CD4-positive, CD25-positive, alpha-beta regulatory T cell (primary cell): ENCODE measurements around the gene RNPEP. TPM values are rescaled to one million over a fixed set of nuclear protein-coding genes. Genes with fewer than 3 reads are reported as not detected.

ENCODE experiments used
- ATAC-seq, 2 donors: fragments of 150-1000 bp; cut with Tn5 transposase; one replicate each; pipeline ENCODE4 v1.10.0; 2021; ENCODE audit warnings: low read depth in 2 of 2, moderate number of reproducible peaks in 2 of 2, moderate library complexity in 1 of 2
- DNase-seq, 3 donors: peaks; one replicate each; pipeline versions ENCODE4 v3.0.0 to v3.0.0-alpha.2; 2012 to 2022; ENCODE audit warnings: mixed read lengths in 1 of 3
- H3K27ac ChIP-seq: one replicate; pipeline ENCODE4 v1.7.0; 2013; ENCODE audit warnings: mild to moderate bottlenecking, low read length; ENCODE audit not compliant: insufficient read depth, poor library complexity, severe bottlenecking
- H3K27me3 ChIP-seq: one replicate; pipeline ENCODE4 v1.7.0; 2013; ENCODE audit warnings: low read length; ENCODE audit not compliant: control insufficient read depth, insufficient read depth
- H3K36me3 ChIP-seq: one replicate; pipeline ENCODE4 v1.7.0; 2013; ENCODE audit warnings: mild to moderate bottlenecking, low read length, moderate library complexity; ENCODE audit not compliant: control insufficient read depth, insufficient read depth
- H3K4me1 ChIP-seq: 2 replicates; pipeline ENCODE4 v1.7.0; 2013; ENCODE audit warnings: mild to moderate bottlenecking, low read length; ENCODE audit not compliant: insufficient read depth, control insufficient read depth, poor library complexity, severe bottlenecking
- H3K4me3 ChIP-seq: one replicate; pipeline ENCODE4 v1.7.0; 2013; ENCODE audit warnings: low read depth, mild to moderate bottlenecking, low read length, moderate library complexity
- H3K9me3 ChIP-seq, 2 experiments: 1 replicate in 1 of 2; 2 replicates in 1 of 2; pipeline ENCODE4 v1.7.0; 2013; ENCODE audit warnings: low read length in 2 of 2, mild to moderate bottlenecking in 1 of 2, moderate library complexity in 1 of 2; ENCODE audit not compliant: control insufficient read depth in 2 of 2
- H3K27ac Mint-ChIP-seq, 3 donors: one replicate each; pipeline ENCODE4 v1.8.0; 2020 to 2022; ENCODE audit warnings: mild to moderate bottlenecking in 3 of 3, mixed read lengths in 3 of 3, moderate library complexity in 2 of 3
- H3K27me3 Mint-ChIP-seq: one replicate; pipeline ENCODE4 v1.8.0; 2022; ENCODE audit warnings: mild to moderate bottlenecking, mixed read lengths
- H3K36me3 Mint-ChIP-seq: one replicate; pipeline ENCODE4 v1.8.0; 2020; ENCODE audit warnings: mixed read lengths
- H3K4me1 Mint-ChIP-seq, 4 donors: one replicate each; pipeline ENCODE4 v1.8.0; 2020 to 2022; ENCODE audit warnings: mixed read lengths in 4 of 4, mild to moderate bottlenecking in 1 of 4
- H3K4me3 Mint-ChIP-seq, 4 donors: one replicate each; pipeline ENCODE4 v1.8.0; 2020 to 2022; ENCODE audit warnings: mild to moderate bottlenecking in 4 of 4, mixed read lengths in 4 of 4, moderate library complexity in 3 of 4
- H3K9me3 Mint-ChIP-seq, 7 donors: one replicate each; pipeline ENCODE4 v1.8.0; 2020 to 2022; ENCODE audit warnings: mixed read lengths in 7 of 7, mild to moderate bottlenecking in 3 of 7, moderate library complexity in 2 of 7
- polyA plus RNA-seq, 4 donors: library from polyadenylated mRNA; unstranded; fragments of 300-500 nt; fragmentation: Illumina TruSeq; gene quantifications; one replicate each; pipeline ENCODE4 v1.2.3, GENCODE V29; 2021
- total RNA-seq: library from RNA; stranded (reverse); gene quantifications from one replicate; pipeline ENCODE4 v1.2.3, GENCODE V29; 2022

The RNPEP gene
- total and polyA plus RNA-seq, 5 donors from 2014 or later = 29.8 to 51.2 (median 31.8) TPM

DNA sequence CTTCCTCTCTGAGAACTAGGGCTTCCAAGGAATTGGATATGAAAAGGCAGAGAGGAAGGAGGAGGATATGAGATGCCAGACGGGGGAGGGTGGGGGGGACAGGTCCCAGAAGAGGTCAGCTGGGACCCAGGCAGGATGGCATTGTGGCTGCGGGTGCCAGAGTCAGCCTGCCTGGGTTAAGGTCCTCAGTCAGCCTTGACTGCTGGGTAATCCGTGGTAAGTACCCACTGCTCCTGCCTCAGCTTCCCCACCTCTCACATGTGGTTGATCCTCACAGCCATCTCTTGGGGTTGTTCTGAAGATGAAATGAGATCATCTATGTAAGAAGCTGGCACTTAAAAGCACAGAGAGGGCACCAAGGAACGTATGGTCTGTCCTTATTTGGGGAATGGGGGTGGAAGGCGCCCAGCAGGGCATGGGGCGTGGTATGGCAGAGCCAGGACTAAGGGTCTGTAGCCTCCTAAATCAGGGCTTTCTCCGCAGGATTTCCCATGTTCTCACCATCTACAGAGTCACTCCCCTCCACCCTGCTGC, 51.8 kb downstream of the RNPEP start:
- Histone ChIP-seq H3K27ac (no peak overlapping the region), H3K36me3 (no peaks in the 10 kb centered on the region), H3K9me3 (no peaks in the 10 kb centered on the region), H3K4me3 (no peak overlapping the region), H3K27me3 (peaks cover 2% of the 10 kb centered on the region), H3K4me1 (no peaks in the 10 kb centered on the region)
- Mint-ChIP-seq H3K27me3 (peaks cover 8% of the 10 kb centered on the region), H3K27ac (no peak overlapping the region), H3K4me3 (no peak overlapping the region), H3K36me3 (no peaks in the 10 kb centered on the region), H3K9me3 (peaks cover 0 to 4% (median 0%) of the 10 kb centered on the region in 7 donors), H3K4me1 (no peaks in the 10 kb centered on the region)
- ATAC-seq (no peak), DNase-seq (no peak)

DNA sequence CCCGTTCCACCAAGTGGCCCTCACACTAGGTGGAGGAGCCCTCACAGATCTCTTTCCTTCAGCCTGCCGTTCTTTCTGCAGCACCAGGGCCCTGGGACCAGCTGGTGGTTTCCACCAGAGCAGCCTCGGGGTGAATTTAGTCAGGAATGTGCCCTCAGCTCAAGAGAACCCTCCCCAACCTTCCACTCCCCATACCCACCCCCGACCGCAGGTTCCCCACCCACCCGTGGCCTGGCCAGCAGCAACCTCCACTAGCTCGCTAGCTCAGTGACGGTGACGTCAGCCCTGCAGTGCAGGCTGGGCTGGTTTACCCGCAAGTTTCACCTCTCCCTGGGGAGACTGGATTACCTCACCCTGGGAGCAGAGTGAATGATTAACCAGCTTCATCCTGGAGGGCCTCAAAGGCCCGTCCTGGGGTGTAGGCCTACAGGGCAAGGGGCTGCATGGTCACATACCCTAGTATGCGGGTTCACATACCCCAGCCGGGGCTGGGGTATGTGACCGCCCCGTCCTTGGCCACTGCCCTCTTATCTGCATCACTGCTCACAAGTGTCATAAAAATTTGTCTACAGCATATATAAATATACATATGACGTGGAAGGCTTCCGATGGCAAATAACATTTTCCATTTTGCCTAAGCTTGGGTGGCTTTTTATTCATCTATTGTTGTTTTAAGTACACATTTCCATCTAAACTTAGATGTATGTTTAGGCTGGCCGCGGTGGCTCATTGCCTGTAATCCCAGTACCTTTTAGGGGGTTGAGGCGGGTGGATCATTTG, 52.4 kb downstream of the RNPEP start:
- Histone ChIP-seq H3K4me1 (no peaks in the 10 kb centered on the region), H3K4me3 (no peak overlapping the region), H3K27ac (no peak overlapping the region), H3K36me3 (no peaks in the 10 kb centered on the region), H3K9me3 (no peaks in the 10 kb centered on the region), H3K27me3 (peaks cover 2% of the 10 kb centered on the region)
- Mint-ChIP-seq H3K27ac (no peak overlapping the region), H3K4me1 (no peaks in the 10 kb centered on the region), H3K27me3 (peaks cover 7% of the 10 kb centered on the region), H3K36me3 (no peaks in the 10 kb centered on the region), H3K4me3 (no peak overlapping the region), H3K9me3 (peaks cover 0 to 4% (median 0%) of the 10 kb centered on the region in 7 donors)
- no peak for ATAC-seq
- no peak for DNase-seq

DNA sequence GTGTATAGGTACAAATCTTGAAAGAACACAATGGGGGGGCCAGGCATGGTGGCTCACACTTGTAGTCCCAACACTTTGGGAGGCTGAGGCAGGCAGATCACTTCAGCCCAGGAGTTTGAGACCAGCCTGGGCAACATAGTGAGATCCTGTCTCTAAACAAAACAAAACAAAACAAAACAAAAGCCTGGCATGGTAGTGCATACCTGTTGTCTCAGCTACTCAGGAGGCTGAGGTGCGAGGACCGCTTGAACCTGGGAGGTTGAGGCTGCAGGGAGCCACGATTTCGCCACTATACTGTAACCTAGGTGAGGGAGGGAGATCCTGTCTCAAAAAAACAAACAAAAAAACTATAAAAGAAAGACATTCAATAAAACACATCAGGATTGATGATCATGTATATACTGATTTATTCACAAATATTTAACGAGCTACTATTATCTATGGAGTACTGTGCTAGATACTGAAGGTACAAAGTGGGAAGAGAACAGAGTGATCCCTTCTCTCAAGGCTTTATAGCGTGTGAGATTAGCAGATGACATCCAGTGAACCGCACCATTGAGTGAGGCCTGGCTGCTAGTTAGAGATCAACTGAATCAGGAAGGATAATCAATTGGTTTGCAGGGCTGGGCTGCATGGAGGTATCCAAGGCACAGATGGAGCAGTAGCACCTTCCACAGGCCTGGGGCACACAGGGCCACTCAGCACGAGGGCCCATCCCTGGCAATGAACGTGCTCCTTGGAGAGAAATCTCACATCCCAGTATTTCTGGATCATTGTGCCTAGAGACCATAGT, 54.3 kb downstream of the RNPEP start:
- no peak for ATAC-seq
- no peaks in the 10 kb centered on the region for H3K36me3 ChIP-seq
- H3K4me1 ChIP-seq = no peaks in the 10 kb centered on the region
- DNase-seq = no peak
- H3K27me3 Mint-ChIP-seq = peaks cover 4% of the 10 kb centered on the region
- H3K4me3 Mint-ChIP-seq = no peak overlapping the region
- peaks cover 0 to 4% (median 0%) of the 10 kb centered on the region in 7 donors for H3K9me3 Mint-ChIP-seq
- no peaks in the 10 kb centered on the region for H3K4me1 Mint-ChIP-seq
- no peak overlapping the region for H3K27ac ChIP-seq
- H3K27me3 ChIP-seq = peaks cover 2% of the 10 kb centered on the region
- H3K36me3 Mint-ChIP-seq = no peaks in the 10 kb centered on the region
- H3K4me3 ChIP-seq = no peak overlapping the region
- no peak overlapping the region for H3K27ac Mint-ChIP-seq
- no peaks in the 10 kb centered on the region for H3K9me3 ChIP-seq

DNA sequence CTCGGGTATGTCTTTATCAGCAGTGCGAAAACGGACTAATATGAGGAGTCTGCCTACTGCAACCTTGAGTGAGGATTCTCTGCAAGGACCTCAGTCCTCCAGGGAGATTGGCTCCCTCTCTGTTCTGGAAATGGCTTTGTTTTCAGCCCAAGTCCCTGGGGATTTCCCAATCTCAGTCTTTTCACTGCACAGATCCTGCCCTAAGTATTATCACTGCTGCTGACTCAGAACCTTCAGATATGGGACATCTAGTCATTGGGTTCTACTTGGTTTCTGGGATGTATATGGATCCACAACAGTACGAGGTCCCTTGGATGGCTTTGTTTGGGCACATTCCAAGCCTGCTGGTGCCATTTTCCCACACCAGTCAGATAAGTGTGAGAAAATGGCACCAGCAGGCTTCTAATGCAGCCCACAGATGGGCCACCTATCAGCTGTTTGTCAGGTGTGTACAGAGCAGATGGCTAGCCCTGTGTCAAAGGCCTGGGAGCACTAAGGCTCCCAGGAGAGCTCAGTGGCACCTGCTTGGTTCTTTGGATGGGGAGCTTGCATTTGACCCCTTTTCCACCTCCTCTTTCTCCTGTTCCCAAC, 55.4 kb downstream of the RNPEP start:
- no peaks in the 10 kb centered on the region for H3K4me1 ChIP-seq
- peaks cover 2% of the 10 kb centered on the region for H3K27me3 ChIP-seq
- no peaks in the 10 kb centered on the region for H3K36me3 ChIP-seq
- no peaks in the 10 kb centered on the region for H3K4me1 Mint-ChIP-seq
- H3K27ac Mint-ChIP-seq = no peak overlapping the region
- H3K27me3 Mint-ChIP-seq = peaks cover 4% of the 10 kb centered on the region
- no peaks in the 10 kb centered on the region for H3K36me3 Mint-ChIP-seq
- ATAC-seq (no peak), DNase-seq (no peak)
- peaks cover 0 to 4% (median 0%) of the 10 kb centered on the region in 7 donors for H3K9me3 Mint-ChIP-seq
- no peak overlapping the region for H3K27ac ChIP-seq
- H3K4me3 Mint-ChIP-seq = no peak overlapping the region
- H3K4me3 ChIP-seq = no peak overlapping the region
- H3K9me3 ChIP-seq = no peaks in the 10 kb centered on the region

DNA sequence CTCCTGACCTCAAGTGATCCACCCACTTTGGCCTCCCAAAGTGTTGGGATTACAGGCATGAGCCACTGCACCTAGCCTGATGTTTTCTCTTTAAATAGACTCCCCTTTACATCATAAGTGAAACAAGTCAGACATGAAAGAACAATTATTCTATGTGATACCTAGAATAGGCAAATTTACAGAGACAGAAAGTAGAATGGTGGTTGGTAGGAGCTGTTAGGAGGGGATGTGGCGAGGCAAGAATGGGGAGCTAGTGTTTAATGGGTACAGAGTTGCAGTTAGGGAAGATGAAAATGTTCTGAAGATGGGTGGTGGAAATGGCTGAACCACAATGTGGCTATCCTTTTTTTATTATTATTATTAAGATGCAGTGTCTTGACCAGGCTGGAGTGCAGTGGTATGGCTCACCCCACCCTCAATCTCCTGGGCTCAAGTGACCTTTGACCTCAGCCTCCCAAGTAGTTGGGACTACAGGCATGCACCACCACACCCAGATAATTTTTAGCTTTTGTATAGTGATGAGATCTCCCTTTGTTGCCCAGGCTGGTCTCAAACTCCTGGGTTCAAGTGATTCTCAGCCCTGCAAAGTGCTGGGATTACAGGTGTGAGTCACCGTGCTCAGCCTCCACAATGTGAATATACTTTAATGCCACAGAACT, 56.4 kb downstream of the RNPEP start:
- DNase-seq (no peak), ATAC-seq (no peak)
- Mint-ChIP-seq H3K27me3 (peaks cover 4% of the 10 kb centered on the region), H3K9me3 (peaks cover 0 to 4% (median 1%) of the 10 kb centered on the region in 7 donors), H3K4me1 (no peaks in the 10 kb centered on the region), H3K4me3 (peak overlapping the region in 1 of 4 donors; percentile 66), H3K36me3 (no peaks in the 10 kb centered on the region), H3K27ac (no peak overlapping the region)
- Histone ChIP-seq H3K27ac (no peak overlapping the region), H3K27me3 (peaks cover 2% of the 10 kb centered on the region), H3K36me3 (no peaks in the 10 kb centered on the region), H3K4me1 (no peaks in the 10 kb centered on the region), H3K4me3 (no peak overlapping the region), H3K9me3 (no peaks in the 10 kb centered on the region)

DNA sequence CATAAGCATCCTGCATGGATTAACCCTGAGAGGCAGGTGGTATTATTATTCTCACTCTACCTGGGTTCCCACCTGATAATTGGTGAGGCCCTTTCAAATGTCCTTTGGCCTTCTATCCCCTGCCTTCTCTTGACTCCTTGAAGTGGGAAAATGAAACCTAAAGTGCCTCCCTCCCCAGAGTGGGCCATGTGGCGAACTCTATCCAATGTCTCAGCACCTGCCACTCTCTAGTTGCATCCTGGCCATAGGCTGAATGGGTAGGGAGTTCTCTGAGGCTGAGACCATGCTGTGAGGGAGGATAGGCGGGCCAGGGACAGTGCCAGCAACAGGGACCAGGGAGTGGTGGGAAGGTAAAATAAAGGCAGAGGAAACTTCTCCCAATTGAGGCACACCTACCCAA, 63.3 kb downstream of the RNPEP start:
- peaks cover 21% of the 10 kb centered on the region for H3K27me3 Mint-ChIP-seq
- Histone ChIP-seq H3K9me3 (no peaks in the 10 kb centered on the region), H3K4me3 (no peak overlapping the region), H3K4me1 (no peaks in the 10 kb centered on the region), H3K27ac (no peak overlapping the region), H3K36me3 (no peaks in the 10 kb centered on the region), H3K27me3 (peaks cover 2% of the 10 kb centered on the region)
- ATAC-seq (no peak), DNase-seq (no peak)
- H3K27ac Mint-ChIP-seq = no peak overlapping the region
- peaks cover 0 to 2% (median 0%) of the 10 kb centered on the region in 7 donors for H3K9me3 Mint-ChIP-seq
- no peaks in the 10 kb centered on the region for H3K36me3 Mint-ChIP-seq
- H3K4me3 Mint-ChIP-seq = no peak overlapping the region
- H3K4me1 Mint-ChIP-seq = peaks cover 0 to 2% (median 0%) of the 10 kb centered on the region in 4 donors

- Mint-ChIP-seq H3K27ac (no peak overlapping the region), H3K4me3 (no peak overlapping the region), H3K27me3 (peaks cover 21% of the 10 kb centered on the region), H3K36me3 (no peaks in the 10 kb centered on the region), H3K9me3 (peaks cover 0 to 2% (median 0%) of the 10 kb centered on the region in 7 donors), H3K4me1 (peaks cover 0 to 2% (median 0%) of the 10 kb centered on the region in 4 donors)
- Histone ChIP-seq H3K27ac (no peak overlapping the region), H3K4me1 (no peaks in the 10 kb centered on the region), H3K27me3 (peaks cover 2% of the 10 kb centered on the region), H3K4me3 (no peak overlapping the region), H3K9me3 (no peaks in the 10 kb centered on the region), H3K36me3 (no peaks in the 10 kb centered on the region)
- DNase-seq (no peak), ATAC-seq (no peak)
Observed at GRCh38 chr1:202046227-202046626, 63.8 kb downstream of the RNPEP start.
